IPS-18c (cell line): Measurements from ENCODE around the gene RPL29.

ENCODE experiments used
- H3K4me3 ChIP-seq: 2 replicates; pipeline ENCODE4 v1.7.0; 2013; ENCODE audit warnings: low read depth, mild to moderate bottlenecking, low read length, moderate library complexity; ENCODE audit not compliant: insufficient read depth
- H3K9me3 ChIP-seq: one replicate; pipeline ENCODE4 v1.6.1; 2013; ENCODE audit warnings: mild to moderate bottlenecking, low read length, moderate library complexity; ENCODE audit not compliant: control insufficient read depth, insufficient read depth

Gene RPL29

GRCh38 chr3:51962854-51963530 lies 32.7 kb downstream of the RPL29 start:
- Histone ChIP-seq H3K4me3 (no peak overlapping the region), H3K9me3 (no peaks in the 10 kb centered on the region)

- Histone ChIP-seq H3K9me3 (no peaks in the 10 kb centered on the region), H3K4me3 (no peak overlapping the region)
Measured at GRCh38 chr3:51961602-51962569, 33.8 kb downstream of the RPL29 start.

- H3K9me3 ChIP-seq, result no peaks in the 10 kb centered on the region
- H3K4me3 ChIP-seq, result no peak overlapping the region
Measured at GRCh38 chr3:51961011-51961410, 34.7 kb downstream of the RPL29 start.

- no peak overlapping the region for H3K4me3 ChIP-seq
- no peaks in the 10 kb centered on the region for H3K9me3 ChIP-seq
Measured at GRCh38 chr3:51960386-51960785, 35.3 kb downstream of the RPL29 start.

- Histone ChIP-seq H3K4me3 (no peak overlapping the region), H3K9me3 (no peaks in the 10 kb centered on the region)
Measured at GRCh38 chr3:51959651-51960050, 36.0 kb downstream of the RPL29 start.

GRCh38 chr3:51958603-51959521 lies 36.8 kb downstream of the RPL29 start:
- no peak overlapping the region for H3K4me3 ChIP-seq

GRCh38 chr3:51957520-51958205 lies 38.0 kb downstream of the RPL29 start:
- H3K4me3 ChIP-seq, result no peak overlapping the region
- H3K9me3 ChIP-seq, result no peaks in the 10 kb centered on the region

More at GRCh38 chr3:51958603-51959521, 36.8 kb downstream of the RPL29 start:
- no peaks in the 10 kb centered on the region for H3K9me3 ChIP-seq

- H3K4me3 ChIP-seq, result peak overlapping the region; percentile 46; the same call in 1 of the 2 replicates
- no peaks in the 10 kb centered on the region for H3K9me3 ChIP-seq
Measured at GRCh38 chr3:51955893-51956770, 39.6 kb downstream of the RPL29 start.

- Histone ChIP-seq H3K4me3 (peak within 1 kb of the TSS; percentile 46; the same call in 1 of the 2 replicates), H3K9me3 (no peaks in the 10 kb centered on the region)
Measured at GRCh38 chr3:51955175-51955892, 40.4 kb downstream of the RPL29 start, which contains the start of gene GPR62. Gene GPR62 (plus strand): TSS chr3:51955381. CDS start chr3:51955653, 272 bp downstream.

- no peaks in the 10 kb centered on the region for H3K9me3 ChIP-seq
- no peak overlapping the region for H3K4me3 ChIP-seq
Measured at GRCh38 chr3:51954713-51955112, 41.0 kb downstream of the RPL29 start.

GRCh38 chr3:51954105-51954504 lies 41.6 kb downstream of the RPL29 start:
- H3K9me3 ChIP-seq, result no peaks in the 10 kb centered on the region
- no peak overlapping the region for H3K4me3 ChIP-seq

- no peaks in the 10 kb centered on the region for H3K9me3 ChIP-seq
- no peak overlapping the region for H3K4me3 ChIP-seq
Measured at GRCh38 chr3:51953445-51953844, 42.2 kb downstream of the RPL29 start.

- H3K9me3 ChIP-seq, result no peaks in the 10 kb centered on the region
- no peak overlapping the region for H3K4me3 ChIP-seq
Measured at GRCh38 chr3:51950899-51951298, 44.8 kb downstream of the RPL29 start.

GRCh38 chr3:51949121-51949520 lies 46.6 kb downstream of the RPL29 start:
- Histone ChIP-seq H3K4me3 (no peak overlapping the region), H3K9me3 (no peaks in the 10 kb centered on the region)

GRCh38 chr3:51948016-51948580 lies 47.6 kb downstream of the RPL29 start:
- H3K4me3 ChIP-seq, result no peak overlapping the region
- no peaks in the 10 kb centered on the region for H3K9me3 ChIP-seq
